A549 (cell line): Measurements from ENCODE around the gene GABPA.

Source experiments
- BHLHE40 ChIP-seq: IDR thresholded peaks from 2 replicates; pipeline ENCODE4 v1.6.1; 2012; ENCODE audit warnings: low read depth, low read length, inconsistent platforms
- CHD2 ChIP-seq: fragments of 150-350 bp; IDR thresholded peaks from 2 replicates; pipeline ENCODE4 v1.6.1; 2014; ENCODE audit warnings: low read length; ENCODE audit not compliant: partially characterized antibody
- EP300 ChIP-seq, 2 experiments: fragments of >200 bp; sonication (Bioruptor Twin); formaldehyde crosslinking; IDR thresholded peaks; 2 replicates in 1 of 2; 3 replicates in 1 of 2; pipeline ENCODE4 v1.6.1; 2016 to 2017
- MYC ChIP-seq: IDR thresholded peaks from 2 replicates; pipeline ENCODE4 v1.6.1; 2012; ENCODE audit warnings: mild to moderate bottlenecking, inconsistent platforms, low read length, improper control_type of control experiment, borderline replicate concordance
- POLR2A ChIP-seq: IDR thresholded peaks from 2 replicates; pipeline ENCODE4 v1.6.1; 2012; ENCODE audit warnings: mild to moderate bottlenecking, low read length
- TF ChIP-seq, protein P1 (sequence below): fragments of >200 bp; sonication (Bioruptor Twin); formaldehyde crosslinking; IDR thresholded peaks from 3 replicates; pipeline ENCODE4 v1.5.1; 2016
- TF ChIP-seq, protein P2 (sequence below): fragments of >200 bp; sonication (Bioruptor Twin); formaldehyde crosslinking; IDR thresholded peaks from 3 replicates; pipeline ENCODE4 v1.6.1; 2016
- TF ChIP-seq, protein P3 (sequence below): IDR thresholded peaks from 2 replicates; pipeline ENCODE4 v1.6.1; 2012
- TF ChIP-seq, protein P4 (sequence below): IDR thresholded peaks from 2 replicates; pipeline ENCODE4 v1.6.1; 2012; ENCODE audit warnings: low read depth, borderline replicate concordance

DNA sequence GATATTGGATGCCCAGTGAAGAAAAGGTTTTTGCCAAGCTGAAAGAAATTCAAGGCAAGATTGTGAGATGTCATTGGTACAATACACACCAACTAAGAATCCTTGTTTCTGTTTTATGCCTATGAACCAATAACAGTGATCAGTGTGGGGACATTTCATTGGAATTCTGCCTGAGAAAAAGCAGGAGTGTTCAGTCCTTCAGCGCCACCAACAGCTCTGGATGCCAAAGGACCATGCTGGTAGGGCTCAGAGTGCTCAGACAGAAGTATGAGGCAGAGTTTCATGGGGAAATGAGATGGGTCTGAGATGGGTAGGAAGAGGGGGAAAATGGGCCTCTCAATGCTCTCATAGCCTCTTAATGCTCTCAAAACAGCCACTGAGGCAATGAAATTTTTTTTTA, 56.5 kb downstream of the GABPA start:
- TF ChIP-seq POLR2A (no peak), EP300 (IDR thresholded peaks at IDR 0.05) (no peak), CHD2 (no peak), BHLHE40 (no peak), MYC (no peak)
- TF ChIP-seq, protein P1, sequence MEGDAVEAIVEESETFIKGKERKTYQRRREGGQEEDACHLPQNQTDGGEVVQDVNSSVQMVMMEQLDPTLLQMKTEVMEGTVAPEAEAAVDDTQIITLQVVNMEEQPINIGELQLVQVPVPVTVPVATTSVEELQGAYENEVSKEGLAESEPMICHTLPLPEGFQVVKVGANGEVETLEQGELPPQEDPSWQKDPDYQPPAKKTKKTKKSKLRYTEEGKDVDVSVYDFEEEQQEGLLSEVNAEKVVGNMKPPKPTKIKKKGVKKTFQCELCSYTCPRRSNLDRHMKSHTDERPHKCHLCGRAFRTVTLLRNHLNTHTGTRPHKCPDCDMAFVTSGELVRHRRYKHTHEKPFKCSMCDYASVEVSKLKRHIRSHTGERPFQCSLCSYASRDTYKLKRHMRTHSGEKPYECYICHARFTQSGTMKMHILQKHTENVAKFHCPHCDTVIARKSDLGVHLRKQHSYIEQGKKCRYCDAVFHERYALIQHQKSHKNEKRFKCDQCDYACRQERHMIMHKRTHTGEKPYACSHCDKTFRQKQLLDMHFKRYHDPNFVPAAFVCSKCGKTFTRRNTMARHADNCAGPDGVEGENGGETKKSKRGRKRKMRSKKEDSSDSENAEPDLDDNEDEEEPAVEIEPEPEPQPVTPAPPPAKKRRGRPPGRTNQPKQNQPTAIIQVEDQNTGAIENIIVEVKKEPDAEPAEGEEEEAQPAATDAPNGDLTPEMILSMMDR: no peak
- TF ChIP-seq, protein P2, sequence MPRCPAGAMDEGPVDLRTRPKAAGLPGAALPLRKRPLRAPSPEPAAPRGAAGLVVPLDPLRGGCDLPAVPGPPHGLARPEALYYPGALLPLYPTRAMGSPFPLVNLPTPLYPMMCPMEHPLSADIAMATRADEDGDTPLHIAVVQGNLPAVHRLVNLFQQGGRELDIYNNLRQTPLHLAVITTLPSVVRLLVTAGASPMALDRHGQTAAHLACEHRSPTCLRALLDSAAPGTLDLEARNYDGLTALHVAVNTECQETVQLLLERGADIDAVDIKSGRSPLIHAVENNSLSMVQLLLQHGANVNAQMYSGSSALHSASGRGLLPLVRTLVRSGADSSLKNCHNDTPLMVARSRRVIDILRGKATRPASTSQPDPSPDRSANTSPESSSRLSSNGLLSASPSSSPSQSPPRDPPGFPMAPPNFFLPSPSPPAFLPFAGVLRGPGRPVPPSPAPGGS: no peak
- TF ChIP-seq, protein P3, sequence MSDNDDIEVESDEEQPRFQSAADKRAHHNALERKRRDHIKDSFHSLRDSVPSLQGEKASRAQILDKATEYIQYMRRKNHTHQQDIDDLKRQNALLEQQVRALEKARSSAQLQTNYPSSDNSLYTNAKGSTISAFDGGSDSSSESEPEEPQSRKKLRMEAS: no peak
- TF ChIP-seq, protein P4, sequence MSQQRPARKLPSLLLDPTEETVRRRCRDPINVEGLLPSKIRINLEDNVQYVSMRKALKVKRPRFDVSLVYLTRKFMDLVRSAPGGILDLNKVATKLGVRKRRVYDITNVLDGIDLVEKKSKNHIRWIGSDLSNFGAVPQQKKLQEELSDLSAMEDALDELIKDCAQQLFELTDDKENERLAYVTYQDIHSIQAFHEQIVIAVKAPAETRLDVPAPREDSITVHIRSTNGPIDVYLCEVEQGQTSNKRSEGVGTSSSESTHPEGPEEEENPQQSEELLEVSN: no peak
